OCI-LY1 (cell line): ENCODE results near the gene ZNRF1.

Source experiments
- EZH2 ChIP-seq: fragments of 200-600 bp; sonication (generic), shearing (Covaris generic); IDR thresholded peaks from 2 replicates; pipeline ENCODE4 v1.8.0; 2017; ENCODE audit warnings: borderline replicate concordance, mixed run types, mild to moderate bottlenecking, antibody characterized with exemption, low read length, moderate library complexity, mixed read lengths
- TF ChIP-seq, protein P1 (sequence below): fragments of 200-600 bp; sonication (generic), shearing (Covaris generic); IDR thresholded peaks from 2 replicates; pipeline ENCODE4 v1.5.1; 2017; ENCODE audit warnings: mild to moderate bottlenecking, antibody characterized with exemption, low read length, moderate library complexity, mixed read lengths

GRCh38 chr16:75004460-75004859, 5.6 kb downstream of the ZNRF1 start:
- TF ChIP-seq, protein P1, sequence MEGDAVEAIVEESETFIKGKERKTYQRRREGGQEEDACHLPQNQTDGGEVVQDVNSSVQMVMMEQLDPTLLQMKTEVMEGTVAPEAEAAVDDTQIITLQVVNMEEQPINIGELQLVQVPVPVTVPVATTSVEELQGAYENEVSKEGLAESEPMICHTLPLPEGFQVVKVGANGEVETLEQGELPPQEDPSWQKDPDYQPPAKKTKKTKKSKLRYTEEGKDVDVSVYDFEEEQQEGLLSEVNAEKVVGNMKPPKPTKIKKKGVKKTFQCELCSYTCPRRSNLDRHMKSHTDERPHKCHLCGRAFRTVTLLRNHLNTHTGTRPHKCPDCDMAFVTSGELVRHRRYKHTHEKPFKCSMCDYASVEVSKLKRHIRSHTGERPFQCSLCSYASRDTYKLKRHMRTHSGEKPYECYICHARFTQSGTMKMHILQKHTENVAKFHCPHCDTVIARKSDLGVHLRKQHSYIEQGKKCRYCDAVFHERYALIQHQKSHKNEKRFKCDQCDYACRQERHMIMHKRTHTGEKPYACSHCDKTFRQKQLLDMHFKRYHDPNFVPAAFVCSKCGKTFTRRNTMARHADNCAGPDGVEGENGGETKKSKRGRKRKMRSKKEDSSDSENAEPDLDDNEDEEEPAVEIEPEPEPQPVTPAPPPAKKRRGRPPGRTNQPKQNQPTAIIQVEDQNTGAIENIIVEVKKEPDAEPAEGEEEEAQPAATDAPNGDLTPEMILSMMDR: no peak
- TF ChIP-seq EZH2: no peak
